ENCODE data around the gene LRRC28.

The LRRC28 gene

DNA sequence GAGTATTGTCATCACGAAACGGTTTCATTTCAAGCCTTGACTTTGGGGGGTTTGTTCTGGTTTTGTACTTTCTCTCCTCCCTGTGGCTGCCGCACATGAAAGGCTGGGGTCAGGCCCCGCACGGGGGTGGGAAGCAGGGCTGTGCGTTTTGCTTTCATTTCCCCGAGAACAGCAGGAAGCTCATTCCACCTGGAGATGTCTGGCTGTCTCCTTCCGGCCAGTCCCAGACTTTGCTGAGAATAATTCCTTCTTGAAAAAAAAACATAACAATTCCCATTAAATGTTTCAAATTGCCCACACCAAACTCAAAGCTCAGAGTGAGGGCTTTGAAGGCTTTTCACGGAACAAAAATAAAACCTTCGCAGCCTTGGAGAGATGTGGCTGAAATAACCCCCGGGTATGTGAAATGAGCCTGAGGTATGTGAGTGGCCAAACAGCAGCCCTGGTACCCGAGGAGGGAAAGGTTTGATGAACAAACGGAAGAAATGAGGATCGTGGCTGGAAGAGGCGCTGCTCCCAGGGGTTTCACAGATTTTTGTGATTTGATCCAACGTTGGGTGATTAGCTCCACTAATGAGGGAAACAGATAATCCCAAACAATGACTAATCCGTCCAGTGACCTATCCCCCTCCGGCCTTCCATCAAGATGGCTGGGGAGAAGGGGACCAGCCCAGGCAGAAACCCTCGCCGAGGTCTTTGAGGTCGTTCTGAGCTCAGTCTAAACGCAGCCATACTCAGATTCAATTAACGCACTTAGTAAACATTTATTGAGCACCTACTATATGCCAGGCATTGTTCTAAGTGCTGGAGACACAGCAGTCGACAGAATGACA lies 187.6 kb downstream of the LRRC28 start:
- no peak for DNase-seq

DNA sequence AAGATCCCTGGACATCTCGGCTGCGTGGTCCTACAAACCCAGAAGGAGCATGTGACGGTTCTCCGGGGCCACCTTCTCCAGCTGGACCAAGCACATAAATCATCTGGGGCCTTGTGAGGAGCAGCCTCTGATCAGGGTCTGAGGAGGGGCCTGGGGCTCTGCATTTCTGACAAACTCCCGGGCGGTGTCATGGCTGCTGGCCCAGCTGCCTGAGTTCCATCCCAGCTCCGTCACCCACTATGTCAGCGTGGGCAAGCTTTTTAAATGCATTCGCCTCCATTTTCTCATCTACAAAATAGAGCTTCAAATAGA lies 188.2 kb downstream of the LRRC28 start:
- DNase-seq, result no peak

GRCh38 chr15:99440029-99440428 lies 188.7 kb downstream of the LRRC28 start:
- DNase-seq, result no peak

Data from activated naive CD4-positive, alpha-beta T cell (primary cell).